K562 (cell line): ENCODE data around the gene ABHD8. TPM values are rescaled to one million over a fixed set of nuclear protein-coding genes. Genes with fewer than 3 reads are reported as not detected.

Experiments used
- ATAC-seq: fragments of 200-7000 bp; cut with Tn5 transposase; 3 replicates; pipeline ENCODE4 v1.9.1; 2020; ENCODE audit warnings: moderate library complexity
- BruUV-seq: library from RNA; stranded (reverse); fragments of 400-500 nt; replicated peaks from 2 replicates; lab custom pipeline; 2021; lab: Mats Ljungman, UMichigan
- CTCF ChIA-PET: fragments of 300-600 bp; formaldehyde crosslinking; extraction: SDS; loops from one replicate; lab custom pipeline; 2021; ENCODE audit warnings: low intra/inter-chr PET ratio; lab: Yijun Ruan, JAX
- POLR2A ChIA-PET: fragments of 300-600, 350-650 bp; sonication (Branson Sonifier 250); formaldehyde crosslinking; extraction: SDS; loops from one replicate; lab custom pipeline; 2021; ENCODE audit warnings: antibody characterized with exemption, inconsistent platforms; lab: Yijun Ruan, JAX
- DNase-seq, 4 experiments: peaks; one replicate each; pipeline versions ENCODE4 v3.0.0 to v3.0.0-alpha.2; 2011 to 2018; ENCODE audit warnings: low spot score in 3 of 4, mixed read lengths in 3 of 4; ENCODE audit errors: extremely low read depth in 1 of 4
- FAIRE-seq: peaks from 2 replicates; lab custom pipeline; 2011; peaks lifted over from hg19 to GRCh38; lab: Jason Lieb, UNC
- H2AFZ ChIP-seq: 2 replicates; pipeline ENCODE4 v1.6.0; 2011; ENCODE audit warnings: low read depth, low read length, control low read depth, inconsistent platforms
- H3K27ac ChIP-seq: fragments of 200-600 bp; 3 replicates; pipeline ENCODE4 v1.8.0; 2011; ENCODE audit warnings: low read depth, mild to moderate bottlenecking, control low read depth, inconsistent platforms, low read length, moderate library complexity, mixed read lengths; ENCODE audit errors: extremely low read depth
- H3K27me3 ChIP-seq, 2 experiments: fragments of 300-600 bp in 1 of 2; 2 replicates in 1 of 2; 3 replicates in 1 of 2; pipeline versions ENCODE4 v1.6.0 to v1.8.0; 2011; ENCODE audit warnings: inconsistent platforms in 2 of 2, low read length in 2 of 2, mild to moderate bottlenecking in 1 of 2, mixed read lengths in 1 of 2, moderate library complexity in 1 of 2; ENCODE audit not compliant: control insufficient read depth in 2 of 2, insufficient read depth in 2 of 2
- H3K36me3 ChIP-seq: fragments of 300-600 bp; 3 replicates; pipeline ENCODE4 v1.8.0; 2011; ENCODE audit warnings: mild to moderate bottlenecking, low read length, inconsistent platforms; ENCODE audit not compliant: control insufficient read depth, insufficient read depth
- H3K4me1 ChIP-seq, 2 experiments: fragments of 200-600 bp in 1 of 2; replicated peaks in 1 of 2; 2 replicates in 1 of 2; 3 replicates in 1 of 2; pipeline versions ENCODE4 v1.5.1 to v1.8.0; 2011; ENCODE audit warnings: inconsistent platforms in 2 of 2, low read length in 2 of 2, mild to moderate bottlenecking in 1 of 2, mixed read lengths in 1 of 2, moderate library complexity in 1 of 2; ENCODE audit not compliant: control insufficient read depth in 2 of 2, insufficient read depth in 2 of 2
- H3K4me2 ChIP-seq: 2 replicates; pipeline ENCODE4 v1.6.1; 2011; ENCODE audit warnings: low read length, control low read depth, inconsistent platforms, mixed read lengths; ENCODE audit not compliant: insufficient read depth
- H3K4me3 ChIP-seq: fragments of 200-600 bp; sonication (generic), shearing (Covaris generic); 2 replicates; pipeline ENCODE4 v1.5.1; 2016; ENCODE audit warnings: control low read depth, inconsistent platforms
- H3K79me2 ChIP-seq: fragments of 200-600 bp; 3 replicates; pipeline ENCODE4 v1.8.0; 2011; ENCODE audit warnings: low read length, inconsistent platforms; ENCODE audit not compliant: control insufficient read depth, insufficient read depth
- H3K9ac ChIP-seq, 2 experiments: 2 replicates each; pipeline versions ENCODE4 v1.6.0 to v1.6.1; 2011; ENCODE audit warnings: low read depth in 2 of 2, low read length in 2 of 2, control low read depth in 1 of 2, inconsistent platforms in 1 of 2, mild to moderate bottlenecking in 1 of 2, mixed read lengths in 1 of 2; ENCODE audit not compliant: insufficient read depth in 1 of 2
- H3K9me1 ChIP-seq: one replicate; pipeline ENCODE4 v1.6.0; 2011; ENCODE audit warnings: inconsistent platforms, mild to moderate bottlenecking, low read length, moderate library complexity; ENCODE audit not compliant: control insufficient read depth, insufficient read depth
- H3K9me3 ChIP-seq: replicated peaks from 2 replicates; pipeline ENCODE4 v1.5.1; 2011; ENCODE audit warnings: low read depth, low read length, inconsistent platforms; ENCODE audit not compliant: control insufficient read depth, insufficient read depth
- H4K20me1 ChIP-seq: replicated peaks from 2 replicates; pipeline ENCODE4 v1.6.1; 2011; ENCODE audit warnings: low read length, inconsistent platforms, mixed read lengths; ENCODE audit not compliant: control insufficient read depth, insufficient read depth
- CBFA2T3 ChIP-seq: fragments of 450-650 bp; IDR thresholded peaks from 2 replicates; pipeline ENCODE4 v1.6.1; 2017
- CC2D1A ChIP-seq: fragments of 450-650 bp; IDR thresholded peaks from 2 replicates; pipeline ENCODE4 v1.6.1; 2017; ENCODE audit warnings: mild to moderate bottlenecking
- CXXC5 ChIP-seq: fragments of 250-450 bp; sonication (Bioruptor Pico); IDR thresholded peaks from 2 replicates; pipeline ENCODE4 v1.8.0; 2022; ENCODE audit warnings: inconsistent platforms, mild to moderate bottlenecking, moderate library complexity
- E2F6 ChIP-seq, 2 experiments: IDR thresholded peaks; 2 replicates each; pipeline ENCODE4 v1.6.1; 2011; ENCODE audit warnings: borderline replicate concordance in 1 of 2, control low read depth in 1 of 2, low read depth in 1 of 2, low read length in 1 of 2, mild to moderate bottlenecking in 1 of 2, mixed read lengths in 1 of 2, moderate library complexity in 1 of 2; ENCODE audit not compliant: insufficient read depth in 1 of 2, insufficient read length in 1 of 2, poor library complexity in 1 of 2, severe bottlenecking in 1 of 2; ENCODE audit errors: extremely low read depth in 1 of 2
- ESRRA ChIP-seq: fragments of 450-650 bp; IDR thresholded peaks from 2 replicates; pipeline ENCODE4 v1.6.1; 2014; ENCODE audit warnings: low read depth, mild to moderate bottlenecking, moderate library complexity, borderline replicate concordance
- MYC ChIP-seq, 2 experiments: fragments of 250-450 bp in 1 of 2; sonication (Bioruptor Pico) in 1 of 2; IDR thresholded peaks; 2 replicates each; pipeline versions ENCODE4 v1.5.1 to v1.6.1; 2012 to 2021; ENCODE audit warnings: low read depth in 2 of 2, borderline replicate concordance in 1 of 2, improper control_type of control experiment in 1 of 2, low read length in 1 of 2, mild to moderate bottlenecking in 1 of 2, moderate library complexity in 1 of 2
- NR2C1 ChIP-seq, 2 experiments: fragments of 450-650 bp; IDR thresholded peaks; 2 replicates each; pipeline ENCODE4 v1.6.1; 2017; ENCODE audit warnings: mild to moderate bottlenecking in 2 of 2, antibody characterized with exemption in 1 of 2, inconsistent platforms in 1 of 2, missing compliant biosample characterization in 1 of 2, missing genetic modification characterization in 1 of 2
- PHF8 ChIP-seq: fragments of 200-600 bp; sonication (generic); IDR thresholded peaks from 2 replicates; pipeline ENCODE4 v1.6.1; 2012; ENCODE audit warnings: mixed run types, mild to moderate bottlenecking, inconsistent platforms, low read length, moderate library complexity, borderline replicate concordance
- ZBTB17 ChIP-seq: fragments of 450-650 bp; formaldehyde crosslinking; IDR thresholded peaks from 2 replicates; pipeline ENCODE4 v1.4.0; 2020; ENCODE audit warnings: mild to moderate bottlenecking
- ZFP36 ChIP-seq: fragments of 150-350 bp; IDR thresholded peaks from 2 replicates; pipeline ENCODE4 v1.6.1; 2018; ENCODE audit warnings: low read length, low read depth; ENCODE audit not compliant: partially characterized antibody
- WGBS: fragments of 100-300 bp; shearing (Covaris generic); methylation state at CpG from one replicate; pipeline ENCODE4 v1.1.6; 2016; ENCODE audit warnings: low coverage, mixed read lengths; ENCODE audit not compliant: insufficient coverage; ENCODE audit errors: missing lambda C conversion rate; 5-methylcytosine and 5-hydroxymethylcytosine counted together
- in situ Hi-C: fragments of 300-500 bp; cut with MboI; formaldehyde crosslinking; loops from 4 replicates; pipeline ENCODE4 v1.15.0; 2018; ENCODE audit warnings: inconsistent platforms, mixed read lengths
- intact Hi-C: fragments of 100-400 bp; cut with micrococcal nuclease; formaldehyde crosslinking; loops from 2 replicates; pipeline ENCODE4 v1.14.2; 2022
- polyA plus RNA-seq, 8 experiments: library from polyadenylated mRNA; depleted of rRNA in 4 of 8; stranded (reverse) in 5 of 8; unstranded in 3 of 8; fragments of >200 nt; fragmentation: Nextera tagmentation in 2 of 8; fragmentation: Illumina TruSeq in 1 of 8; extraction: Ambion mirVana in 2 of 8; extraction: Trizol in 1 of 8; gene quantifications; 2 replicates each; pipeline versions ENCODE4 v1.2.1 to v1.2.3, GENCODE V29; 2011 to 2014; ENCODE audit warnings: inconsistent platforms in 1 of 8, missing spikeins in 1 of 8
- total RNA-seq, 7 experiments: library from RNA; depleted of rRNA in 6 of 7; stranded (reverse); fragments of >200 nt in 6 of 7; fragmentation: Illumina TruSeq in 2 of 7; extraction: Trizol in 2 of 7; gene quantifications; 2 replicates each; pipeline versions ENCODE4 v1.2.1 to v1.2.3, GENCODE V29; 2011 to 2021; ENCODE audit warnings: low replicate concordance in 1 of 7

Gene ABHD8
- total and polyA plus RNA-seq, 9 of the 15 experiments (the other 6 are each of a cell fraction or from before 2014, with no cell fraction given) = 0.04 to 6.6 (median 2.0) TPM; not detected in 1

- peak; percentile 82 for TF ChIP-seq ESRRA
- peak; percentile 7 for TF ChIP-seq ZFP36
- 0 out of 2 replicates have a peak, but pooled peaks have one; percentile 39 for TF ChIP-seq ZBTB17
These were observed 20.6 kb downstream of the ABHD8 start (continued) for GRCh38 chr19:17282488-17283125.

- peak; percentile 55 for ATAC-seq
- Histone ChIP-seq H3K9me1 (peaks cover 3% of the 10 kb centered on the region), H3K9me3 (no peaks in the 10 kb centered on the region), H3K4me1 (peaks cover under 1 to 30% of the 10 kb centered on the region in 2 experiments), H3K79me2 (peaks cover 5% of the 10 kb centered on the region; the same call in 2 of the 3 replicates), H4K20me1 (peaks cover 6% of the 10 kb centered on the region; the same call in 1 of the 2 replicates), H3K27ac (peak within 1 kb of the TSS; percentile 58; the same call in 2 of the 3 replicates), H3K27me3 (no peaks in the 10 kb centered on the region), H2AFZ (peak within 1 kb of the TSS; percentile 97), H3K9ac (peak within 1 kb of the TSS; percentile 65 to 93), H3K4me3 (peak within 1 kb of the TSS; percentile 51), H3K4me2 (peak within 1 kb of the TSS; percentile 88), H3K36me3 (peaks cover 32% of the 10 kb centered on the region; the same call in 2 of the 3 replicates)
- in situ Hi-C loops = no loop called here
- BruUV-seq = no TSS peak
- 27% methylated on average over 33 of the region's 75 CpGs for WGBS
- intact Hi-C loops = loop anchor here (1.0 to 5.0 kb wide), 3 partner anchors 76 to 509 kb away; no protein-coding TSS in a partner anchor
- ChIA-PET CTCF (interaction anchor here (0.9 to 2.0 kb wide), 3 partner anchors 21 to 214 kb away, joined by 4 to 23 read pairs (median 10); no protein-coding TSS in a partner anchor), POLR2A (interaction anchor here (0.7 to 2.0 kb wide), 8 partner anchors 10 to 207 kb away, joined by 3 to 12 read pairs (median 3); partner anchors contain the start of genes BABAM1 and HAUS8)
- no peak for FAIRE-seq
- peak; percentile 59 to 64 (median 63) for DNase-seq
- TF ChIP-seq CBFA2T3 (peak; percentile 71), CC2D1A (no peak), NR2C1 (IDR thresholded peaks at IDR 0.05) (no peak), NR2C1 (tag; IDR thresholded peaks at IDR 0.05) (no peak), E2F6 (IDR thresholded peaks at IDR 0.05; ENCODE audit: borderline replicate concordance in 1 of 2, extremely low read depth in 1 of 2, insufficient read depth in 1 of 2, insufficient read length in 1 of 2, low read depth in 1 of 2, low read length in 1 of 2, poor library complexity in 1 of 2, severe bottlenecking in 1 of 2) (peak; percentile 88 to 98), CXXC5 (CRISPR knock-in tag) (peak; percentile 49; the same call in 1 of the 2 replicates), PHF8 (peak; percentile 6; the same call in 1 of the 2 replicates), MYC (IDR thresholded peaks at IDR 0.05; ENCODE audit: low read depth, low read length) (peak; percentile 61; the same call in 1 of the 2 replicates), MYC (CRISPR knock-in tag; IDR thresholded peaks at IDR 0.05; ENCODE audit: borderline replicate concordance, low read depth) (no peak)
These were observed 21.6 kb downstream of the ABHD8 start, which contains the start of gene ANKLE1 for GRCh38 chr19:17281391-17282304. Gene ANKLE1, plus strand, starts transcription at chr19:17281901. Its CDS starts 20 bp downstream, at chr19:17281921.
